ENCODE results near the gene POLE. TPM values are rescaled to one million over a fixed set of nuclear protein-coding genes. Genes with fewer than 3 reads are reported as not detected.

Gene POLE
- total RNA-seq, 1 experiment from 2014 or later: 200 TPM

GRCh38 chr12:132619386-132620112 is 67.6 kb downstream of the POLE start:
- Mint-ChIP-seq H3K4me1 (ENCODE audit: low read depth, unreplicated experiment) (peaks cover 19% of the 10 kb centered on the region), H3K27ac (ENCODE audit: unreplicated experiment) (no peak overlapping the region)

GRCh38 chr12:132619071-132619385 is 68.1 kb downstream of the POLE start:
- intact Hi-C loops (cut with micrococcal nuclease; ENCODE audit: unreplicated experiment): loop anchor here (5.0 kb wide), 1 partner anchor 467 kb away; no protein-coding TSS in a partner anchor
- CTCF ChIA-PET: no interaction called here
- no TSS peak for BruUV-seq (replicated peaks)

More at GRCh38 chr12:132619386-132620112, 67.6 kb downstream of the POLE start:
- Mint-ChIP-seq H3K27me3 (ENCODE audit: unreplicated experiment) (peaks cover 42% of the 10 kb centered on the region), H3K36me3 (ENCODE audit: insufficient read depth, unreplicated experiment) (peaks cover 43% of the 10 kb centered on the region), H3K4me3 (ENCODE audit: low read depth, unreplicated experiment) (no peak overlapping the region), H3K9me3 (ENCODE audit: low read depth, unreplicated experiment) (peaks cover 3% of the 10 kb centered on the region)
- intact Hi-C loops (cut with micrococcal nuclease; ENCODE audit: unreplicated experiment): loop anchor here (5.0 kb wide), 1 partner anchor 467 kb away; no protein-coding TSS in a partner anchor
- no peak for DNase-seq
- BruUV-seq (replicated peaks): no TSS peak
- no peak for TF ChIP-seq CTCF (IDR thresholded peaks at IDR 0.05; ENCODE audit: unreplicated experiment)
- CTCF ChIA-PET: interaction anchor here (0.6 kb wide), 1 partner anchor 10 kb away, joined by 3 read pairs; no protein-coding TSS in a partner anchor

GRCh38 chr12:132618683-132619043 is 68.5 kb downstream of the POLE start, which contains the start of gene P2RX2:
P2RX2 (plus strand) TSS chr12:132618776; CDS start chr12:132618817, 41 bp downstream.
- Mint-ChIP-seq H3K9me3 (ENCODE audit: low read depth, unreplicated experiment) (peaks cover 3% of the 10 kb centered on the region), H3K4me1 (ENCODE audit: low read depth, unreplicated experiment) (peaks cover 17% of the 10 kb centered on the region), H3K36me3 (ENCODE audit: insufficient read depth, unreplicated experiment) (peaks cover 43% of the 10 kb centered on the region), H3K27ac (ENCODE audit: unreplicated experiment) (peak within 1 kb of the TSS; percentile 73), H3K27me3 (ENCODE audit: unreplicated experiment) (peaks cover 42% of the 10 kb centered on the region), H3K4me3 (ENCODE audit: low read depth, unreplicated experiment) (no peak within 1 kb of the TSS)
- no peak for TF ChIP-seq CTCF (IDR thresholded peaks at IDR 0.05; ENCODE audit: unreplicated experiment)
- CTCF ChIA-PET: no interaction called here
- DNase-seq: no peak
- intact Hi-C loops (cut with micrococcal nuclease; ENCODE audit: unreplicated experiment): loop anchor here (5.0 kb wide), 1 partner anchor 466 kb away; no protein-coding TSS in a partner anchor
- BruUV-seq (replicated peaks): no TSS peak

More at GRCh38 chr12:132619071-132619385, 68.1 kb downstream of the POLE start:
- TF ChIP-seq CTCF (IDR thresholded peaks at IDR 0.05; ENCODE audit: unreplicated experiment): no peak
- DNase-seq: no peak
- Mint-ChIP-seq H3K9me3 (ENCODE audit: low read depth, unreplicated experiment) (peaks cover 3% of the 10 kb centered on the region), H3K27me3 (ENCODE audit: unreplicated experiment) (peaks cover 42% of the 10 kb centered on the region), H3K27ac (ENCODE audit: unreplicated experiment) (no peak overlapping the region), H3K36me3 (ENCODE audit: insufficient read depth, unreplicated experiment) (peaks cover 43% of the 10 kb centered on the region), H3K4me1 (ENCODE audit: low read depth, unreplicated experiment) (peaks cover 19% of the 10 kb centered on the region), H3K4me3 (ENCODE audit: low read depth, unreplicated experiment) (no peak overlapping the region)

- H3K27me3 Mint-ChIP-seq (ENCODE audit: unreplicated experiment): peaks cover 42% of the 10 kb centered on the region
- no peak for TF ChIP-seq CTCF (IDR thresholded peaks at IDR 0.05; ENCODE audit: unreplicated experiment)
- CTCF ChIA-PET: no interaction called here
- peaks cover 11% of the 10 kb centered on the region for H3K4me1 Mint-ChIP-seq (ENCODE audit: low read depth, unreplicated experiment)
- BruUV-seq (replicated peaks): no TSS peak
- DNase-seq: no peak
- peaks cover 40% of the 10 kb centered on the region for H3K36me3 Mint-ChIP-seq (ENCODE audit: insufficient read depth, unreplicated experiment)
- no peak overlapping the region for H3K4me3 Mint-ChIP-seq (ENCODE audit: low read depth, unreplicated experiment)
- intact Hi-C loops (cut with micrococcal nuclease; ENCODE audit: unreplicated experiment): loop anchor here (5.0 kb wide), 1 partner anchor 466 kb away; no protein-coding TSS in a partner anchor
- H3K27ac Mint-ChIP-seq (ENCODE audit: unreplicated experiment): peak overlapping the region; percentile 73
- peaks cover 3% of the 10 kb centered on the region for H3K9me3 Mint-ChIP-seq (ENCODE audit: low read depth, unreplicated experiment)
Observed at GRCh38 chr12:132617822-132618682, 69.1 kb downstream of the POLE start.

All from Calu3 (cell line).